SK-N-SH treated with all-trans-retinoic acid at 6 μM for 48 hours (cell line): Measurements from ENCODE around the gene STARD3.

Experiments used
- ARNTL ChIP-seq: fragments of 450-650 bp; formaldehyde crosslinking; IDR thresholded peaks from 2 replicates; pipeline ENCODE4 v1.5.0; 2020; ENCODE audit warnings: low read depth, mild to moderate bottlenecking, moderate library complexity, borderline replicate concordance
- BACH2 ChIP-seq: fragments of 250-450 bp; sonication (Bioruptor Pico); IDR thresholded peaks from 2 replicates; pipeline ENCODE4 v1.9.0; 2021; ENCODE audit warnings: mild to moderate bottlenecking, borderline replicate concordance
- CREB5 ChIP-seq: fragments of 250-450 bp; sonication (Bioruptor Pico); IDR thresholded peaks from 2 replicates; pipeline ENCODE4 v1.5.1; 2020; ENCODE audit warnings: low read depth, mild to moderate bottlenecking, moderate library complexity
- CSRNP3 ChIP-seq: fragments of 250-450 bp; sonication (Bioruptor Pico); IDR thresholded peaks from 2 replicates; pipeline ENCODE4 v1.5.1; 2021; ENCODE audit warnings: mild to moderate bottlenecking, moderate library complexity
- OSR1 ChIP-seq: fragments of 250-450 bp; sonication (Bioruptor Pico); IDR thresholded peaks from 2 replicates; pipeline ENCODE4 v1.8.0; 2022; ENCODE audit warnings: moderate library complexity, mild to moderate bottlenecking, inconsistent platforms
- PATZ1 ChIP-seq: fragments of 250-450 bp; sonication (Bioruptor Pico); IDR thresholded peaks from 2 replicates; pipeline ENCODE4 v1.8.0; 2020; ENCODE audit warnings: mild to moderate bottlenecking, moderate library complexity, borderline replicate concordance
- POU6F1 ChIP-seq: fragments of 250-450 bp; sonication (Bioruptor Pico); IDR thresholded peaks from 2 replicates; pipeline ENCODE4 v1.8.0; 2021; ENCODE audit warnings: low read depth, mild to moderate bottlenecking, moderate library complexity, borderline replicate concordance
- RARB ChIP-seq: fragments of 250-450 bp; sonication (Bioruptor Pico); IDR thresholded peaks from 2 replicates; pipeline ENCODE4 v1.8.0; 2021; ENCODE audit warnings: mild to moderate bottlenecking, moderate library complexity
- SNAI2 ChIP-seq: fragments of 250-450 bp; sonication (Bioruptor Pico); IDR thresholded peaks from 2 replicates; pipeline ENCODE4 v1.5.0; 2020; ENCODE audit warnings: mild to moderate bottlenecking, moderate library complexity
- TSHZ2 ChIP-seq: fragments of 250-450 bp; sonication (Bioruptor Pico); IDR thresholded peaks from 2 replicates; pipeline ENCODE4 v1.5.0; 2020; ENCODE audit warnings: mild to moderate bottlenecking, moderate library complexity
- ZFP3 ChIP-seq: fragments of 250-450 bp; sonication (Bioruptor Pico); IDR thresholded peaks from 2 replicates; pipeline ENCODE4 v1.5.0; 2020; ENCODE audit warnings: mild to moderate bottlenecking, moderate library complexity
- ZNF70 ChIP-seq: fragments of 450-650 bp; formaldehyde crosslinking; IDR thresholded peaks from 2 replicates; pipeline ENCODE4 v1.5.0; 2020; ENCODE audit warnings: mild to moderate bottlenecking, moderate library complexity

GRCh38 chr17:39601758-39602532 lies 35.0 kb upstream of the STARD3 start:
- TF ChIP-seq SNAI2: no peak
- TF ChIP-seq CSRNP3 (CRISPR knock-in tag): no peak
- TF ChIP-seq PATZ1 (CRISPR knock-in tag): no peak
- no peak for TF ChIP-seq CREB5
- TF ChIP-seq POU6F1 (CRISPR knock-in tag): no peak
- no peak for TF ChIP-seq ZFP3 (CRISPR knock-in tag)
- TF ChIP-seq ZNF70 (CRISPR knock-in tag): no peak
- no peak for TF ChIP-seq ARNTL
- TF ChIP-seq BACH2 (CRISPR knock-in tag): no peak
- no peak for TF ChIP-seq RARB (CRISPR knock-in tag)
- no peak for TF ChIP-seq OSR1
- TF ChIP-seq TSHZ2 (CRISPR knock-in tag): no peak
